Panc1 (cell line): ENCODE data around the gene MMAB. TPM values are rescaled to one million over a fixed set of nuclear protein-coding genes. Genes with fewer than 3 reads are reported as not detected.

Experiments
- ATAC-seq: fragments of 200-7000 bp; cut with Tn5 transposase; 2 replicates; pipeline ENCODE4 v1.9.1; 2020; ENCODE audit warnings: mild to moderate bottlenecking, moderate library complexity
- BruUV-seq: library from RNA; stranded (reverse); fragments of 400-500 nt; replicated peaks from 2 replicates; lab custom pipeline; 2021; lab: Mats Ljungman, UMichigan
- CTCF ChIA-PET: fragments of 300-600 bp; sonication (Branson Sonifier 250); formaldehyde crosslinking; loops from one replicate; lab custom pipeline; 2022; ENCODE audit warnings: antibody characterized with exemption; lab: Charles Lee
- POLR2A ChIA-PET: fragments of 300-600 bp; sonication (Branson Sonifier 250); formaldehyde crosslinking; loops from one replicate; lab custom pipeline; 2022; ENCODE audit warnings: antibody characterized with exemption; lab: Charles Lee
- DNase-seq: peaks from one replicate; pipeline ENCODE4 v3.0.0-alpha.2; 2010; ENCODE audit warnings: low read depth, low spot score
- H3K27ac ChIP-seq: 2 replicates; pipeline ENCODE4 v1.5.1; 2011; ENCODE audit warnings: mild to moderate bottlenecking, low read length, inconsistent platforms
- H3K27me3 ChIP-seq: fragments of 200-500 bp; sonication (Bioruptor generic); 2 replicates; pipeline ENCODE4 v1.6.0; 2014; ENCODE audit warnings: low read length, inconsistent platforms; ENCODE audit not compliant: control insufficient read depth, insufficient read depth
- H3K36me3 ChIP-seq: fragments of 200-500 bp; sonication (Bioruptor generic); 2 replicates; pipeline ENCODE4 v1.5.1; 2014; ENCODE audit warnings: inconsistent platforms, mild to moderate bottlenecking, low read length, moderate library complexity; ENCODE audit not compliant: control insufficient read depth, insufficient read depth
- H3K4me1 ChIP-seq: 2 replicates; pipeline ENCODE4 v1.5.1; 2011; ENCODE audit warnings: inconsistent platforms, mild to moderate bottlenecking, low read length, moderate library complexity; ENCODE audit not compliant: control insufficient read depth, insufficient read depth
- H3K4me3 ChIP-seq, 2 experiments: 2 replicates each; pipeline ENCODE4 v1.5.1; 2011 to 2012; ENCODE audit warnings: low read depth in 2 of 2, low read length in 2 of 2, mild to moderate bottlenecking in 2 of 2, inconsistent platforms in 1 of 2, moderate library complexity in 1 of 2
- H3K9me3 ChIP-seq: fragments of 200-500 bp; sonication (Bioruptor generic); 2 replicates; pipeline ENCODE4 v1.5.1; 2014; ENCODE audit warnings: low read depth, mild to moderate bottlenecking, inconsistent platforms, low read length, moderate library complexity; ENCODE audit not compliant: control insufficient read depth, insufficient read depth
- CTCF ChIP-seq: fragments of 450-650 bp; IDR thresholded peaks from 2 replicates; pipeline ENCODE4 v1.5.1; 2017; ENCODE audit warnings: mild to moderate bottlenecking
- POLR2AphosphoS5 ChIP-seq: IDR thresholded peaks from 2 replicates; pipeline ENCODE4 v1.6.1; 2012; ENCODE audit warnings: mild to moderate bottlenecking, low read depth, low read length, moderate library complexity
- SIN3A ChIP-seq: IDR thresholded peaks from 2 replicates; pipeline ENCODE4 v1.6.1; 2012; ENCODE audit warnings: low read depth, mild to moderate bottlenecking, low read length, moderate library complexity, borderline replicate concordance; ENCODE audit not compliant: insufficient read depth
- TCF7L2 ChIP-seq: IDR thresholded peaks from 2 replicates; pipeline ENCODE4 v1.6.1; 2011; ENCODE audit warnings: mild to moderate bottlenecking, low read depth, low read length, inconsistent platforms
- in situ Hi-C: cut with HindIII; loops from 2 replicates; pipeline ENCODE4 v1.10.0; 2016; ENCODE audit warnings: low sequenced_read_pairs, low pct_unique_long_range_greater_than_20kb
- intact Hi-C: fragments of 100-400 bp; cut with micrococcal nuclease; formaldehyde crosslinking; loops from one replicate; pipeline ENCODE4 v1.10.0; 2022; ENCODE audit not compliant: unreplicated experiment
- total RNA-seq: library from RNA; stranded (reverse); gene quantifications from one replicate; pipeline ENCODE4 v1.2.1, GENCODE V29; 2021; ENCODE audit not compliant: unreplicated experiment
- TF ChIP-seq, protein P1 (sequence below), 2 experiments: IDR thresholded peaks; 2 replicates each; pipeline ENCODE4 v1.6.1; 2011 to 2012; ENCODE audit warnings: low read depth in 2 of 2, control low read depth in 1 of 2, low read length in 1 of 2, mild to moderate bottlenecking in 1 of 2, moderate library complexity in 1 of 2; ENCODE audit not compliant: insufficient read depth in 1 of 2

MMAB gene
- total RNA-seq, 1 experiment from 2014 or later, result 58.6 TPM

GRCh38 chr12:109597414-109597794 lies 24.1 kb upstream of the MMAB start:
- no TSS peak for BruUV-seq
- Histone ChIP-seq H3K9me3 (no peaks in the 10 kb centered on the region), H3K4me3 (no peak overlapping the region), H3K27me3 (no peaks in the 10 kb centered on the region), H3K4me1 (peaks cover 8% of the 10 kb centered on the region; the same call in 1 of the 2 replicates), H3K36me3 (no peaks in the 10 kb centered on the region), H3K27ac (no peak overlapping the region)
- intact Hi-C loops (loop anchor here (1.0 to 10.0 kb wide), 2 partner anchors 117 to 178 kb away; partner anchors contain the start of gene FAM222A), in situ Hi-C loops (no loop called here)
- ChIA-PET CTCF (interaction anchor here (1.0 to 1.8 kb wide), 6 partner anchors 9 to 248 kb away, joined by 3 to 8 read pairs (median 4); no protein-coding TSS in a partner anchor), POLR2A (interaction anchor here (0.6 to 1.3 kb wide), 2 partner anchors 177 to 188 kb away, joined by 6 to 13 read pairs; no protein-coding TSS in a partner anchor)
- TF ChIP-seq TCF7L2, result no peak
- no peak for TF ChIP-seq CTCF
- TF ChIP-seq, protein P1, sequence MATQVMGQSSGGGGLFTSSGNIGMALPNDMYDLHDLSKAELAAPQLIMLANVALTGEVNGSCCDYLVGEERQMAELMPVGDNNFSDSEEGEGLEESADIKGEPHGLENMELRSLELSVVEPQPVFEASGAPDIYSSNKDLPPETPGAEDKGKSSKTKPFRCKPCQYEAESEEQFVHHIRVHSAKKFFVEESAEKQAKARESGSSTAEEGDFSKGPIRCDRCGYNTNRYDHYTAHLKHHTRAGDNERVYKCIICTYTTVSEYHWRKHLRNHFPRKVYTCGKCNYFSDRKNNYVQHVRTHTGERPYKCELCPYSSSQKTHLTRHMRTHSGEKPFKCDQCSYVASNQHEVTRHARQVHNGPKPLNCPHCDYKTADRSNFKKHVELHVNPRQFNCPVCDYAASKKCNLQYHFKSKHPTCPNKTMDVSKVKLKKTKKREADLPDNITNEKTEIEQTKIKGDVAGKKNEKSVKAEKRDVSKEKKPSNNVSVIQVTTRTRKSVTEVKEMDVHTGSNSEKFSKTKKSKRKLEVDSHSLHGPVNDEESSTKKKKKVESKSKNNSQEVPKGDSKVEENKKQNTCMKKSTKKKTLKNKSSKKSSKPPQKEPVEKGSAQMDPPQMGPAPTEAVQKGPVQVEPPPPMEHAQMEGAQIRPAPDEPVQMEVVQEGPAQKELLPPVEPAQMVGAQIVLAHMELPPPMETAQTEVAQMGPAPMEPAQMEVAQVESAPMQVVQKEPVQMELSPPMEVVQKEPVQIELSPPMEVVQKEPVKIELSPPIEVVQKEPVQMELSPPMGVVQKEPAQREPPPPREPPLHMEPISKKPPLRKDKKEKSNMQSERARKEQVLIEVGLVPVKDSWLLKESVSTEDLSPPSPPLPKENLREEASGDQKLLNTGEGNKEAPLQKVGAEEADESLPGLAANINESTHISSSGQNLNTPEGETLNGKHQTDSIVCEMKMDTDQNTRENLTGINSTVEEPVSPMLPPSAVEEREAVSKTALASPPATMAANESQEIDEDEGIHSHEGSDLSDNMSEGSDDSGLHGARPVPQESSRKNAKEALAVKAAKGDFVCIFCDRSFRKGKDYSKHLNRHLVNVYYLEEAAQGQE (IDR thresholded peaks at IDR 0.05; ENCODE audit: insufficient read depth in 1 of 2, low read depth in 2 of 2, low read length in 1 of 2), result no peak
- TF ChIP-seq SIN3A, result no peak
- TF ChIP-seq POLR2AphosphoS5, result no peak
- no peak for DNase-seq
- ATAC-seq, result peak; percentile 51

DNA sequence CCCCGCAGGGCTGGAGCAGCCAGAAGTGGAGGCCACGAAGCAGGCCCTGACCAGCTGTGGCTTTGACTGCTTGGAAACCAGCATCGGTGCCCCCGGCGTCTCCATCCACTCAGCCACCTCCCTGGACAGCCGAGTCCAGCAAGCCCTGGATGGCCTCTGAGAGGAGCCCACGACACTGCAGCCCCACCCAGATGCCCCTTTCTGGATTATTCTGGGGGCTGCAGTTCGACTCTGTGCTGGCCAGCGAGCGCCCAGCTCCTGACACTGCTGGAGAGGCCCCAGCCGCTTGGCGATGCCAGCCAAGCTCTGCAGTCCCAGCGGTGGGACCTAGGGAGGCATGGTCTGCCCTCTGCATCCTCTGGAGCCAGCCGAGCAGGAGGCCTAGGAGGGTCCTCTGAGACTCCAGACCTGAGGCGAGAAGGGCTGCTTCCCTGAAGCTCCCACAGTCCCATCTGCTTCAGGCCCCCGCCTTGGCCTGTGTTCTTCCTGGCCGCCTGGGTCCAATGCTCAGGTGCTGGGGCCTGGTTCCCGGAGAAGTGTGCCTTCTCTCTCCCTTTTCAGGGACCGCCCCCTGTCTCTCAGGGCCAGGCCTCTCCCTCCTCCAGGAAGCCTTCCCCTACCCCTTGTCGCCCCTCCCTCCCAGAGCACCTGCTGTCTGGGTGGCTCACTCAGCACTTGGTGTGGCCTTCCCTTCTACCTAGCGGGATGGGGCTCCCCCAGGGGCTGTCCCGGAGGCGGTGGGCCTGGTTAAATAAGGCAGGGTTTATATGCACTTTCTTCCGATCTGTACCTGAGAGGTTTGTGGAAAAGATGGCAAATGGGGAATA lies 23.3 kb upstream of the MMAB start:
- Histone ChIP-seq H3K27ac (no peak overlapping the region), H3K36me3 (no peaks in the 10 kb centered on the region), H3K4me1 (peaks cover 8% of the 10 kb centered on the region; the same call in 1 of the 2 replicates), H3K4me3 (no peak overlapping the region), H3K9me3 (no peaks in the 10 kb centered on the region), H3K27me3 (no peaks in the 10 kb centered on the region)
- intact Hi-C loops (loop anchor here (1.0 to 10.0 kb wide), 2 partner anchors 118 to 179 kb away; partner anchors contain the start of gene FAM222A), in situ Hi-C loops (no loop called here)
- TF ChIP-seq CTCF (no peak), TCF7L2 (no peak), SIN3A (no peak), POLR2AphosphoS5 (no peak)
- TF ChIP-seq, protein P1 (IDR thresholded peaks at IDR 0.05; ENCODE audit: insufficient read depth in 1 of 2, low read depth in 2 of 2, low read length in 1 of 2), result no peak
- no TSS peak for BruUV-seq
- POLR2A ChIA-PET, result no interaction called here
- ATAC-seq, result no peak
- no peak for DNase-seq
- CTCF ChIA-PET, result interaction anchor here (0.6 to 1.5 kb wide), 3 partner anchors 178 to 180 kb away, joined by 3 to 7 read pairs (median 7); no protein-coding TSS in a partner anchor
